Activated CD8-positive, alpha-beta T cell treated with anti-CD3 and anti-CD28 coated beads for 36 hours (primary cell): ENCODE data around the gene RPE. TPM values are rescaled to one million over a fixed set of nuclear protein-coding genes. Genes with fewer than 3 reads are reported as not detected.

Experiments used
- ATAC-seq: fragments of 200-7000 bp; cut with Tn5 transposase; one replicate; pipeline ENCODE4 v1.10.0; 2021; ENCODE audit warnings: mild to moderate bottlenecking, moderate library complexity
- CTCF ChIA-PET: fragments of 350-600 bp; sonication (Branson Sonifier 250); formaldehyde crosslinking; loops from one replicate; lab custom pipeline; 2021; ENCODE audit warnings: antibody characterized with exemption; lab: Charles Lee
- POLR2A ChIA-PET: fragments of 350-600 bp; sonication (Branson Sonifier 250); formaldehyde crosslinking; loops from one replicate; lab custom pipeline; 2021; ENCODE audit warnings: antibody characterized with exemption; lab: Charles Lee
- DNase-seq: peaks from one replicate; pipeline ENCODE4 v3.0.0-alpha.2; 2020
- H3K27ac Mint-ChIP-seq: one replicate; pipeline ENCODE4 v1.8.0; 2021; ENCODE audit warnings: mild to moderate bottlenecking, mixed read lengths
- H3K27me3 Mint-ChIP-seq: one replicate; pipeline ENCODE4 v1.8.0; 2021; ENCODE audit warnings: mixed read lengths
- H3K36me3 Mint-ChIP-seq: one replicate; pipeline ENCODE4 v1.8.0; 2021; ENCODE audit warnings: low read depth, mixed read lengths
- H3K4me1 Mint-ChIP-seq: one replicate; pipeline ENCODE4 v1.8.0; 2021; ENCODE audit warnings: low read depth, mixed read lengths
- H3K4me3 Mint-ChIP-seq: one replicate; pipeline ENCODE4 v1.8.0; 2021; ENCODE audit warnings: mild to moderate bottlenecking, moderate library complexity, mixed read lengths
- H3K9me3 Mint-ChIP-seq: one replicate; pipeline ENCODE4 v1.8.0; 2021; ENCODE audit warnings: mixed read lengths
- intact Hi-C: fragments of 100-400 bp; cut with micrococcal nuclease; formaldehyde crosslinking; loops from one replicate; pipeline ENCODE4 v1.10.0; 2022
- total RNA-seq, 2 experiments: library from RNA; stranded (reverse); gene quantifications; one replicate each; pipeline ENCODE4 v1.2.3, GENCODE V29; 2021
- TF ChIP-seq, protein P1 (sequence below): fragments of 200-600 bp; IDR thresholded peaks from one replicate; pipeline ENCODE4 v1.8.0; 2022; ENCODE audit warnings: antibody characterized with exemption, mild to moderate bottlenecking

Gene RPE
- total RNA-seq, 2 experiments from 2014 or later, result 55.9 to 58.1 TPM

DNA sequence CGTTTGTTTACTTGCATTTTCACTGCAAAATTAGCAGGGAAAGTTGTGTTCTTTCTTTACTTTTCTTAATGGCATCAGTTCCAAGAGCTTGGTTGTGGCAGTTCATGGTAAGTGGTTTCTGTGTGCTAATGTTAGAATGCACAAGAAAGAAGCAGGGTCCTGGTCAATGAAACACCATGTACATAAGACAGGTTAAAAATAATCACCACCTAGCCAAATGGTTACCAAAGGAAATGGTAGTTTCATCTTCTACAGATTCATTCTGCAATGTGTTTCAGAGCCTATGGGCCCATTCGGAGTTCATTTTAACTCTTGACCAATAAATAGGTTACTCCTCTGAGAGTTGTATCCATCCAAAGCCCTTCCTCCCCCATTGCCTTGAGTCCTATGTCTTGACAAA is 18.1 kb upstream of the RPE start:
- H3K27ac Mint-ChIP-seq, result no peak overlapping the region
- H3K4me1 Mint-ChIP-seq, result peaks cover 2% of the 10 kb centered on the region
- no peaks in the 10 kb centered on the region for H3K9me3 Mint-ChIP-seq
- H3K27me3 Mint-ChIP-seq, result peaks cover 5% of the 10 kb centered on the region
- ChIA-PET POLR2A (no interaction called here), CTCF (interaction anchor here (0.9 to 1.9 kb wide), 2 partner anchors 211 to 215 kb away, joined by 3 to 5 read pairs; no protein-coding TSS in a partner anchor)
- intact Hi-C loops, result no loop called here
- H3K4me3 Mint-ChIP-seq, result no peak overlapping the region
- H3K36me3 Mint-ChIP-seq, result no peaks in the 10 kb centered on the region
- DNase-seq (no peak), ATAC-seq (no peak)
- TF ChIP-seq, protein P1, sequence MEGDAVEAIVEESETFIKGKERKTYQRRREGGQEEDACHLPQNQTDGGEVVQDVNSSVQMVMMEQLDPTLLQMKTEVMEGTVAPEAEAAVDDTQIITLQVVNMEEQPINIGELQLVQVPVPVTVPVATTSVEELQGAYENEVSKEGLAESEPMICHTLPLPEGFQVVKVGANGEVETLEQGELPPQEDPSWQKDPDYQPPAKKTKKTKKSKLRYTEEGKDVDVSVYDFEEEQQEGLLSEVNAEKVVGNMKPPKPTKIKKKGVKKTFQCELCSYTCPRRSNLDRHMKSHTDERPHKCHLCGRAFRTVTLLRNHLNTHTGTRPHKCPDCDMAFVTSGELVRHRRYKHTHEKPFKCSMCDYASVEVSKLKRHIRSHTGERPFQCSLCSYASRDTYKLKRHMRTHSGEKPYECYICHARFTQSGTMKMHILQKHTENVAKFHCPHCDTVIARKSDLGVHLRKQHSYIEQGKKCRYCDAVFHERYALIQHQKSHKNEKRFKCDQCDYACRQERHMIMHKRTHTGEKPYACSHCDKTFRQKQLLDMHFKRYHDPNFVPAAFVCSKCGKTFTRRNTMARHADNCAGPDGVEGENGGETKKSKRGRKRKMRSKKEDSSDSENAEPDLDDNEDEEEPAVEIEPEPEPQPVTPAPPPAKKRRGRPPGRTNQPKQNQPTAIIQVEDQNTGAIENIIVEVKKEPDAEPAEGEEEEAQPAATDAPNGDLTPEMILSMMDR, result no peak

GRCh38 chr2:209985874-209986273 is 16.6 kb upstream of the RPE start:
- DNase-seq (no peak), ATAC-seq (no peak)
- ChIA-PET CTCF (interaction anchor here (0.8 to 1.9 kb wide), 4 partner anchors 8 to 210 kb away, joined by 3 to 5 read pairs (median 4); no protein-coding TSS in a partner anchor), POLR2A (no interaction called here)
- intact Hi-C loops, result no loop called here
- Mint-ChIP-seq H3K4me3 (no peak overlapping the region), H3K9me3 (no peaks in the 10 kb centered on the region), H3K27me3 (peaks cover 10% of the 10 kb centered on the region), H3K27ac (no peak overlapping the region), H3K4me1 (peaks cover 2% of the 10 kb centered on the region), H3K36me3 (no peaks in the 10 kb centered on the region)
- TF ChIP-seq, protein P1, result no peak

DNA sequence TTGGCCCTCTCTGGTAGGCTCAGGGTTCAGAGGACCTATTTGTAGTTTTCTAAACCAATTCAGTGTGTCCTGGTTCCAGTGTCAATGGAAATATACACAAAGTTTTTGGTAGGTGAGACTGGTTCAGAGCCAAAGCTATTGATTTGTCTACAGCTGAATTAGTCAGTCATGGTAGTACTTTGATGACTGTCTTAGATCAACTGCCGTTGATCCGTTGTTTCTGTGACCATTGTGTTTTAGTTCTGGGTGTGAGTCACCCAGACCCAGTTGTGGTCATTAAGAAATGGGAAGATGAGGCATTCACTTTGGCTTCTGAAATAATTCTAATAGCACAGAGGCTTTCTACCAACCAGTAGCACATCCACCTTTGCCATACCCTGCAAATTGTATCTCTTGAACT is 16.0 kb upstream of the RPE start:
- no peak for DNase-seq
- ChIA-PET CTCF (interaction anchor here (1.1 to 1.9 kb wide), 3 partner anchors 9 to 210 kb away, joined by 3 to 5 read pairs (median 5); no protein-coding TSS in a partner anchor), POLR2A (no interaction called here)
- TF ChIP-seq, protein P1, result no peak
- Mint-ChIP-seq H3K27me3 (peaks cover 12% of the 10 kb centered on the region), H3K9me3 (no peaks in the 10 kb centered on the region), H3K27ac (no peak overlapping the region), H3K36me3 (no peaks in the 10 kb centered on the region), H3K4me3 (no peak overlapping the region), H3K4me1 (peaks cover 2% of the 10 kb centered on the region)
- intact Hi-C loops, result no loop called here
- ATAC-seq, result no peak

DNA sequence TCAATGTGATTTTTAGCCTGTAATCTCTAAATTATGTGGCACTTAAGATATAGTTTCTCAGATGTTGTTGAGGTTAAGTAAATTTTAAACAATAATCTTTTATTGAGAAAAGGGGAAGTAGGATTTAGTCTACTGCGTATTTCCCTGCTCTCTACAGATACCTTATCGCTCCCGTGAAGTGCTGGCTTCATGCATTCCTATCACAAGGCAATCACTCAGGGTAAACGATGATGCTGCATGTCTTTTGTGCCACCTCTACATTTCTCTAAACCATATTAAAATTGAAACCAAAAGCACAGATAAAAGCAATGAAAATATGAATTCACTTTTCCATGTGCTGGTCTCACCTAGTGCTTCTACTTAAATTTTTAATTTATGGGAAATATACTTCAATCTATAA is 14.4 kb upstream of the RPE start:
- DNase-seq (no peak), ATAC-seq (no peak)
- H3K36me3 Mint-ChIP-seq, result no peaks in the 10 kb centered on the region
- intact Hi-C loops, result no loop called here
- H3K27ac Mint-ChIP-seq, result no peak overlapping the region
- TF ChIP-seq, protein P1, result no peak
- H3K4me3 Mint-ChIP-seq, result no peak overlapping the region
- ChIA-PET CTCF (no interaction called here), POLR2A (no interaction called here)
- peaks cover 2% of the 10 kb centered on the region for H3K4me1 Mint-ChIP-seq
- peaks cover 12% of the 10 kb centered on the region for H3K27me3 Mint-ChIP-seq
- H3K9me3 Mint-ChIP-seq, result no peaks in the 10 kb centered on the region

DNA sequence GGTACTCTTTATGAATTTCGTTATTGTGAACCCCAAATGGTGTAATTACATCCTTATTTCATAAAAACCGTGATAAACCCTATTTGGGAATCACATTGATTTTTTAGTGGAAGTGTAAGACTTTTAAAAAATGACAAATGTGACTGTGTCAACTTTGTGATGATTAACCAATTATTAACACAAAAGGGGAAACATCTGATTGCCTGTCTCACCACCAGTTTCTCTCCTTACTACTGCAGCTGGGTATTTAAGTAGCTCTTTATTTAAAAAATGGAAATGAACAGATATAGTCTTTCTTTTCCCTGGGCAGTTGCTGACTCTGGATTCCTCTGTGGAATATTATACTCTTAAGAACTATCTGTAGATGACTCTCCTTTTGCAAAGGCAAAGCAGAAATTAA is 11.6 kb upstream of the RPE start:
- Mint-ChIP-seq H3K27me3 (peaks cover 11% of the 10 kb centered on the region), H3K27ac (no peak overlapping the region), H3K4me1 (peaks cover 2% of the 10 kb centered on the region), H3K4me3 (no peak overlapping the region), H3K9me3 (no peaks in the 10 kb centered on the region), H3K36me3 (no peaks in the 10 kb centered on the region)
- DNase-seq (no peak), ATAC-seq (no peak)
- intact Hi-C loops, result no loop called here
- ChIA-PET POLR2A (no interaction called here), CTCF (interaction anchor here (1.4 kb wide), 1 partner anchor 13 kb away, joined by 3 read pairs; no protein-coding TSS in a partner anchor)
- TF ChIP-seq, protein P1, result no peak
